ENCODE data around the gene PEAK3.

Gene PEAK3

GRCh38 chr19:2270423-2271233 lies 11.3 kb downstream of the PEAK3 start:
- DNase-seq, result peak; percentile 42 to 82 (median 65)

- DNase-seq, result peak in 1 of 5 experiments; percentile 38
Observed at GRCh38 chr19:2270157-2270422, 11.9 kb downstream of the PEAK3 start.

GRCh38 chr19:2269244-2270156 lies 12.5 kb downstream of the PEAK3 start:
- peak; percentile 98 to 99 (median 98) for DNase-seq

GRCh38 chr19:2268861-2269243 lies 13.1 kb downstream of the PEAK3 start:
- no peak for DNase-seq

GRCh38 chr19:2268480-2268830 lies 13.5 kb downstream of the PEAK3 start:
- no peak for DNase-seq

- no peak for DNase-seq
Observed at GRCh38 chr19:2266183-2266993, 15.6 kb downstream of the PEAK3 start.

- peak in 4 of 5 experiments; percentile 42 to 72 (median 47) for DNase-seq
Observed at GRCh38 chr19:2261438-2262172, 20.4 kb downstream of the PEAK3 start.

GRCh38 chr19:2260341-2260805 lies 21.6 kb downstream of the PEAK3 start:
- DNase-seq, result peak in 1 of 5 experiments; percentile 39

GRCh38 chr19:2259336-2259735 lies 22.6 kb downstream of the PEAK3 start:
- DNase-seq, result no peak

- DNase-seq, result no peak
Observed at GRCh38 chr19:2255982-2256685, 25.8 kb downstream of the PEAK3 start, which contains the start of gene JSRP1. Gene JSRP1, minus strand, starts transcription at chr19:2256417. Its CDS starts 1,103 bp downstream, at chr19:2255314.

GRCh38 chr19:2255112-2255845 lies 26.7 kb downstream of the PEAK3 start:
- no peak for DNase-seq

GRCh38 chr19:2254064-2254872 lies 27.7 kb downstream of the PEAK3 start:
- no peak for DNase-seq

- DNase-seq, result peak in 3 of 5 experiments; percentile 22 to 54 (median 46)
Observed at GRCh38 chr19:2253106-2254063, 28.6 kb downstream of the PEAK3 start.

GRCh38 chr19:2252797-2253105 lies 29.2 kb downstream of the PEAK3 start:
- DNase-seq, result no peak

GRCh38 chr19:2252055-2252796 lies 29.7 kb downstream of the PEAK3 start:
- no peak for DNase-seq

- no peak for DNase-seq
Observed at GRCh38 chr19:2251106-2252054, 30.6 kb downstream of the PEAK3 start.

GRCh38 chr19:2250766-2251105 lies 31.2 kb downstream of the PEAK3 start:
- no peak for DNase-seq

Data from T-helper 2 cell (primary cell).